Coronary artery (tissue), 2 donors: Measurements from ENCODE around the gene GRIK4.

Source experiments
- DNase-seq: peaks from one replicate; pipeline ENCODE4 v3.0.0-alpha.2; 2017; ENCODE audit warnings: low spot score
- H3K27ac ChIP-seq, 2 donors: fragments of 200-600 bp; sonication (generic); one replicate each; pipeline ENCODE4 v1.5.1; 2016 to 2019
- H3K4me3 ChIP-seq: fragments of 200-600 bp; sonication (generic); 2 replicates; pipeline ENCODE4 v1.5.1; 2016; ENCODE audit warnings: mild to moderate bottlenecking, moderate library complexity
- CTCF ChIP-seq: fragments of 200-600 bp; sonication (generic); IDR thresholded peaks from one replicate; pipeline ENCODE4 v1.5.1; 2019; ENCODE audit warnings: antibody characterized with exemption

Gene GRIK4

GRCh38 chr11:120773501-120774031, 262.0 kb downstream of the GRIK4 start:
- TF ChIP-seq CTCF = no peak
- Histone ChIP-seq H3K4me3 (no peak overlapping the region), H3K27ac (no peak overlapping the region)
- no peak for DNase-seq

GRCh38 chr11:120774591-120775386, 263.2 kb downstream of the GRIK4 start:
- no peak for DNase-seq
- Histone ChIP-seq H3K4me3 (no peak overlapping the region), H3K27ac (no peak overlapping the region)
- TF ChIP-seq CTCF = no peak

- DNase-seq = no peak
- Histone ChIP-seq H3K27ac (no peak overlapping the region), H3K4me3 (no peak overlapping the region)
- no peak for TF ChIP-seq CTCF
Measured at GRCh38 chr11:120775986-120776951, 264.7 kb downstream of the GRIK4 start.

- H3K27ac ChIP-seq = no peak overlapping the region
- H3K4me3 ChIP-seq = no peak overlapping the region
- TF ChIP-seq CTCF = no peak
- no peak for DNase-seq
Measured at GRCh38 chr11:120778685-120779490, 267.3 kb downstream of the GRIK4 start.

GRCh38 chr11:120780239-120780638, 268.7 kb downstream of the GRIK4 start:
- Histone ChIP-seq H3K27ac (no peak overlapping the region), H3K4me3 (no peak overlapping the region)
- TF ChIP-seq CTCF = no peak
- DNase-seq = no peak

GRCh38 chr11:120781486-120782120, 270.1 kb downstream of the GRIK4 start:
- no peak for DNase-seq
- Histone ChIP-seq H3K27ac (no peak overlapping the region), H3K4me3 (no peak overlapping the region)
- TF ChIP-seq CTCF = no peak
